HG02852 (cell line): ENCODE measurements around the gene PALM2AKAP2.

Source experiments
- ATAC-seq: cut with Tn5 transposase; IDR thresholded peaks from one replicate; pipeline ENCODE4 v1.9.1; 2021; ENCODE audit warnings: mild to moderate bottlenecking, moderate library complexity; ENCODE audit not compliant: unreplicated experiment

PALM2AKAP2 gene

DNA sequence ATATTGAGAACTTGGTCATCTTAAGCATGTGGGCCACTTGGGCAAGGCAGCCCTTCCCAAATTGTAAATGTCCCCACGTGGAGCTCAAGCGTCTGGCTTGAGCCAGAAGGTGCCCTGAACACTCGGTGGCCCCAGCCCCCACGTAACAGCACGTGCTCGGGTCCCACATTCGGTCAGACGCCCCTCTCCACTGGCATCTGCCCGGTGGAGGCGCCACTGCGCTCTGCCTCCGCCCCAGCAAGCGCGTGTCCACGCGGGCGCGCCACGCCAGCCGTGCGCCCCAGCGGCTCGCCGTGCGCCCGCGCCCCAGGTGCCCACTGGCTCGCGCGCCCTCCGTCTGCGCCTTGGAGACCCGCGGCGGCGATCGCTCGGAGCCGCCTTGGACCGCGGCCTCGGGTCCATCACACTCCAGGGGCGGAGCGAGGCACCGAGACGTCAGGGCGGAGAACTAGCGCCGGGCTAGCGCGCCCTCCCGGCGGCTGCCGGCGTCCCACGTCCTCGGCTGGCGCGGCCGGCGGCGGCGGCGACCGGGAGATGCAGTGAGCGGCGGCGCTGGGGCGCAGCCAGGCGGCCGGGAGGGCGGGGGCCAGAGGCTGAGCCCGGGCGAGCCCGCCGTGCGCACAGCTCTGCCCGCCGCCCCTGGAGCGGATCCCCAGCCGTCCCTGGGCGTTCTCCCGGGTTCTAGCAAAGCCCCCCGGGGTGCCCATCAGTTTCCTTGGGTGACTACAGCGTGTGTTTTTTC, at the start of gene PALM2AKAP2:
Gene PALM2AKAP2 (plus strand): TSS at position 488 of the 742 bp plus-strand sequence. CDS start 291 bp downstream, outside the sequence.
- ATAC-seq, result no peak

DNA sequence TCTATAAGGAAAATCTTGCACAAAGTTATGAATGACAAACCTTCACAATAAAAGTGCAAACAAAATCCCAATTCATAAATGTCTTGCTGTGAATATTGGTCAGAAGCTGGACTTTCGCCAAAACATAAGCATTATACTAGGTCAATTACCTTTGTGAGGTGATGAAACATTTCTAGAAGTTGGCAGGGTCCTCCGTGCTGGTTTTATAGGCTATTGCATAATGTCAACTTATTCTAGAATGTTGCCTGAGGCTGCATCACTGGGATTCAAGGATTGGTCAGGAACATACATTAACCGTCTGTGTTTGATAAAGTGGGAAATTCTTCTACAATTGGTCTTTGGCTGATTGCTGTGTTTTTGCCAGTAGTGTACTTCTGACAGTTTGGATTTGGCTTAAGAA, 49.8 kb upstream of the PALM2AKAP2 start:
- ATAC-seq, result no peak

DNA sequence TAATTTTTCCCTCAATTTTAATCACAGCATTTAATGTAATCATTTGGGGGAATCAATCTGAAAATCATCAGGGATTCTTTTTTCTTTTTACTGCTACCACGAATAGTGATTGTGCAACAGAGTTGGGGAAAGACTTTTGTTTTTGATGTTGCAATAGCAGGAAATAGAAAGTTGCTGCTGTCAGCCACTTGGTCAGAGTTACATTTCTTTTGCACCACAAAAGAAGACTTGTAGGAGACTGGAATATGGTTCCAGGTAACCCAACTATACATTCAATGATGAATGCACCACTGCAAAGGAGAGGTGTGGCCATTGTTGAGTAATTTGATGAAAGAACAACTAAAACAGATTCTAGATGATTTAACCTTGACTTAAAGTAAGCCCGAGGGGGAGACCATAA, 46.3 kb upstream of the PALM2AKAP2 start:
- no peak for ATAC-seq

DNA sequence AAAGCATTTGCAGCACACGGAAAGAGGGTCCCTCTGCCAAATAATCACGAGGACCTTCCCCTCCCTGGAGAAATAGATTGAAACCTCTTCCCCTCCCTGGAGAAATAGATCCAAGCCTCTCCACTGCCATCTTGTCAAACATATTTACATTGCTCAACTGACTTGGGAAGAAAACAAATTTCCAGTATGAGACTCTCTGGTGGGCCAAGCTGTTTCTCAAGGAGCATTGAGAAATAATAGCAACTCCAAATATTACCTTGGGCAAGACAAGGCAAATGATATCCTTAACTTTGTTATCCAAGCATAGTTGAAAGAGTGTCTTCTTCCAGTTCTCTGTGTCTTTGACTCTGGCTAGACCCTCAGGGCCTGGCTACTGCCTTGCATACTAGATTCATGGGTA, 45.2 kb upstream of the PALM2AKAP2 start:
- no peak for ATAC-seq

DNA sequence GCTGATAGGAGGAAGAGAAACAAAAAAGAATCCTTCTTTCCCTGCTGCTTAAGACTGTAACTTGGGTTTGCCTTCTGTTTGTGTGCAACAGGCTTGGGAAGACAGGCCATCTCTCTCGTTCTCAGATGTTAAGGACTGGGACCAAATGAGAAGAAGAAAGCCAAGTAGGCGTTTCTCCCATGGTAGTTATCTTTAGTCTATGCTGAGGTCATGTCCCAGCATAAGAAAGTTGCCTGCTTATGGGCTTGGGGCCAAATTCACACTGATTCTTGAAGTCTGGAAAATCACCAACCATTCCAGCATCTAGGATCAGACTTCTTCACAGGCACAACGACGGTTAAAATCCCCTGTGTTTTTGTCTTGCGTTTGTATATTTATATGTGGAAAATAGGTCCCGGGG, 44.2 kb upstream of the PALM2AKAP2 start:
- ATAC-seq, result no peak

DNA sequence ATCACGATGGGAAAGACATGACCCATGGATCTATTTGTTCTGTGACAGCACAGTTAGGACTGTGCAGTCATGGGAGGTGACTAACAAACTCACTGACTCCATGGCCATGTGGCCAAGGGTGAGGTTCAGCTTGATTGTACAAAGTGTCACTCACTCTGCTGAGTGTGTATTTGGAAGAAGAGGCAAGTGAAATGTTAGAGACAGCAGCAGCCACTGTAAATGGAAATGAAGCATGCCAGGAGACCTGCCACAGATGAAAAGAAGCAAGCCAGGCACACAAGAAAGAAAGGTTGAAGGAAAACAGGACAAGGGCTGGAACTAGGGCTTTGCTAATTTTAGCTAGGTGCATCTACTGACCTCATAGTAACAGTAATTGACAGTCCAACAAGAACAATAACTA, 42.7 kb upstream of the PALM2AKAP2 start:
- ATAC-seq, result no peak

DNA sequence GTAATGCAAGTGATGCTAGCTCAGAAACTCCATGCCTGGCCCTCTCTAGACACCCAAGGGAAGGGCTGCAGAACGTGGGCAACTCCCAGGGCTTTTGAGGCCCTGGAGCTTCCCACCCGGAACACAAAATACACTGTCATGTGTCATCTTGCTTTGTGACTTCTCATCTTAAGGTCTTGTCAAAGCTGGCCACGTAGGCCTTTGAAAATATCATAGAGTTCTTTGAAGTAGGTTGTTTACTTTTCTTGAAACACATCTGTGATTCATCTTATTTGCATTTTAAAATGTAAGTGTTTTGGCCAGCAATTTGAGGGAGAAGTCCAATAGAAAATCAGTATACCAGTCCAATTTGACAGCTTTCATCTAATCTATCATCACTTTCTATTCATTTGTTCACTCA, 40.2 kb upstream of the PALM2AKAP2 start:
- ATAC-seq, result no peak

DNA sequence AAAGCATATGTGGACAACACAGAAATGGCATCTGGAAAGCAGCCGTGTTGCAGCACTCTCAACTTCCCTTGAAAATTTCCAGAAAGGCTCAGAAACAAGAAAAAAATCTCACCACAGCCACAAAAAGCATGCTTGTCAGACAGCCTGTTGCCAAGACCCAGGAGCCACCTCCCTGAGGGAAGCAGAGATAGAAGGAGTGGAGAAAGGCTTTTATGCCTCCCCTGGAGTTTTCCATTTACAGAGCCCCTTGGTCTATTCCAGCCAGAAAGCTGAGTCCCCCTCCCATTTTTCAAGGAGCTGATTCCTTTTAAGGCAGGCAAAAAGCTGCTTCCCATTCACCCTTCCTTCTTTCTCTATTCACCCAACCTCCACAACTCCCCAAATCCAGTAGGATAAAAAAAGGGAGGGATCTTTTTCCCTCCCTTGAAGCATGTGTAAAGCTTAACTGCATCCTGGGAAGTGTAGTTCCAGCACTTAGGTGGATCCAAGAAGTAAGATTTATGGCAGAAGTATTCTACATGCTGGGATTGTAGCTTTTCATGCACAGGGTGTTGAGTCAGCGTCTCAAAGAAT, 37.1 kb upstream of the PALM2AKAP2 start:
- ATAC-seq, result no peak

DNA sequence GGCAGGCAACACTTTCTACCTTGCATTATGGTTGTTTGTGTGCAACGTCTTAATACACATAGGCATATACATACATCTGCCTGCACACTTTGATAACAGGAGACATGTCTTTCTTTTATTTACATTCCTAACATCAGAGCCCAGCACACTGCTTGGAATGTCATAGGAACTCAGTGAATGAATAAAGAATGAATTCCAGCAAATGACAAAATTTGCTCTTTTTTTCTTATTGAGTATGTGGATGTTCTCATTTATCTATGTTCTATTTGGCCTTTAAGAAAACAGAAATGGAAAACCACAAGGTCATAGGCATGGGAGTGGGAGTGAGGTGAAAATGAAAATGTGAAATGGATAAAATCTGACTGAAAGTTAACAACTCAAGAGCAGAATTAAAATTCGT, 36.3 kb upstream of the PALM2AKAP2 start:
- no peak for ATAC-seq

DNA sequence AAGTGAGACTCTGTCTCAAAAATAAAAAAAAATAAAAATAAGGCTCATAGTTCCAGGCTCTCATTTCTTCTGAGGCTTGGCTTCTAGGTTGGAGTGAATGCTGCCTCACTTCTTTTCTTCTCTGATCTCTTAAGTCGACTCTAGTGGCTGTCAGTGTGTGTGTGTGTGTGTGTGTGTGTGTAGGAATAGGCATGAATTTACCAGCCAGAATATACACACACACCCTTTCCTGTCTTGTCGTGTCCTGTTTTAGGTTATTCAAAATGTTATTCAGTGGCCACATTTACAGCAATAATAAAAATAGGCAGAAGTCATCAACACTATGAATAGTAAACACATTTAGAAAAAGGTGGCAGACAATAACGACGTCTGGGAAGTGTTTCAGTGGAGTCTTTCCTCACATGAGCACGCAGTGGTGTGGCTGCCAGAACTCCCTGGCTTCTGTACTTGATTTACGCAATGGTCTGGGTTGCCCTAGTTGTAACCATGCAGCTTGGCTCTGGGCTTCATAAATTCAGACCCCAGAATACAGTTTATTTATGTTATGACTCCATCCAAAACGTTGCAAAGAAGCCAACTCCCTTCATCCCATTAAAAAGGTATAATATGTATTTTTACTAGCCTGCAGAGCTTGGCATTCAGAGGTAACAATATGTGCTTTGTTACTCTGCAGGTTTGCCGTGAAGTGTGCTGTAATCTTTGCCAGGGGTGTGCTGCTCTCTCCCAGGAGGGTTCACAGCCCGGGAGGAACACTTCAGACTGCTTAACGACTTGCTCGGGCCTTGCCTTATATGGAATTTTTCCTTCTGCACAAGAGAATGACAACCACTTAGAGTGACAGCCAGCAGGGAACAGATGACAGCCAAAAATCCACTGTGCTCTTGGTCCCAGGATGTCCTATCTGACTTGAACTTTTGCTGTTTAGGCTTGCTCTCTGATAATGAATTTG, 34.4 kb upstream of the PALM2AKAP2 start:
- no peak for ATAC-seq

DNA sequence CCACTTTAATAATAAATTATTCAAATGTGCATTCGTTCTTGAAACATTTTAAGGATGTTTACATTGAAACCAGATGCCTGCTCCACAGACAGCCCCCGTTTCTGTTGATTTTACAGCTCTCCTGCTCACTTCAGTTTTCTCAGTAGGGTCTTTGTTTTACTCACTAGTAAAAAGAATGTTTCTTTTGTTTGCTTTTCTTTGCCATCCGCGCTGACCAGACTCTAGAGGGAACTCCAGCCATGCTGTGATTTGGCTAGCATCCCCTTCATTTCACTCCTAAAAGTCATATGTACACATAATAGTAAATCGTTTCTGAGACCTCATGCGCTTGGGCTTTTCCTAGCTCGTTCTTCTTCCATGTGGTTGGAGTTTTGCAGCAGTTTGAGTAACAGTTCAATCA, 28.7 kb upstream of the PALM2AKAP2 start:
- no peak for ATAC-seq

DNA sequence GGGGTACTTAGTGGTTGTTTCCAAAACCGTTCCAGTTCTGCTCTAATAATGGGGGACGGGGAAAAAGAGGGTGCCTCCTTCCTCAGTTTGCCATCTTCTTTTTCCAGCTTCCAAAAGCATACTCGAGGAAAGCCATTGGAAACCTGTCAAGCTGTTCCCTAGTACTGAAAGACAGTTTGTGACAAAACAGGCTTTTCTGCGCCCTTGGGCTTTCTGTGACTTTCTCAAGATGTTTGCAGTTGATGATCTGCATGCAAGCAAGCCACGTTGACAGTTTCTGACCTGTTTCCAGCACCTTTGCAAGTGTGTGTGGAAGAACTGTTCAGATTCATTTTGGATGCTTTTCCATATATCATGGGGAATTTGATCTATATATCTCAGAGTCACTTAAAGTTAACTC, 26.7 kb upstream of the PALM2AKAP2 start:
- ATAC-seq, result no peak

DNA sequence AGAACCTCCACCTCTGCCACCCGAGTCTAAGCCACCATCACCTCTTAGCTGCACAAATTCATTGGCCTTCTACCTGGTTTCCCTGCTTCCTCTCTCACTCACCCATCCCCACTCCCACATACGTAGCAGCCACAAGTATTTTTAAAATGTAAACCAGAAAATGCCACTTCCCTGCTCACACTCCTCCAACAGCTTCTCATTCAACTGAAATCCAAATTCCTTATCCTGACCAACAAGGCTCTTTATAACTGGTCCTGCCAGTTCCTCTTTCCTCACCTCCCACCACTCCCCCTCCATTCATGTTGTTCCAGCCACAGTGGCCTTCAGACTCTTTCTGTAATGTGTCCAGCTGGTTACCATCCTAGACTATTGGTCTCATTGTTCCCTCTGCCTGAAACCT, 25.0 kb upstream of the PALM2AKAP2 start:
- no peak for ATAC-seq

DNA sequence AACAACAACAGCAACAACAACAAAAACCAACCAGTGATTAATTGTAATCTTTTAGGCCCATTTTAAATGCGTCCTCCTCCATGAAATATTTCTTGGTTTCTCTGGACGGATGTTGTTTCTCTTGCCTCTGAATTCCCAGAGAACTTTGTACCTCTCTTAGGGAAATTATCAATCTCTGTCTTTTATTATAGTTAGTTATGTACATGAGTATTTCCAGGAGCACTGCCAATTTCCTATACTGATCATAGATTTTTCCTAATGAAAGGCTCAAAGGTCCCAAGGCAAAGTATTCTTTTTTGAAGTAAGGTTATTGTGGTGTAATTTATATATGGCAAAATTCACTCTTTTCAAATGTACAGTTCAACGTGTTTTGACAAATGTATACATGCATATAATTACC, 20.4 kb upstream of the PALM2AKAP2 start:
- no peak for ATAC-seq

DNA sequence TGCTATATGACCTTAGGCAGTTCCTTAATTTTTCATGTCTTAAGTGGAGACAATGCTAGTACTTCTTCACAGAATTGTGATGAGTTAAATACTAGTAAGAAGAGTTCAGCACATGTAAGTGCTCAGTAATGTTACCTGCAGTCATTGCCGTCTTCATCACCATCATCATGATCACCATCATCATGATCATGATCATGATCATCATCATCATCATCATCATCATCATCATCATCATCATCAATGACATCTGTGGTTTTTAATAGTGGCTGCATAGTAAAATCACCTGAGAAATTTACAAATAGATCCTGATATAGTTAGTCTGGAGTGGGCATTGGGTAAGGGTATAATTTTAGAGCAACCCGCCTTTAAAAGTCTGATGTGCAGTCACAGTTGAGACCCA, 14.7 kb upstream of the PALM2AKAP2 start:
- ATAC-seq, result no peak

DNA sequence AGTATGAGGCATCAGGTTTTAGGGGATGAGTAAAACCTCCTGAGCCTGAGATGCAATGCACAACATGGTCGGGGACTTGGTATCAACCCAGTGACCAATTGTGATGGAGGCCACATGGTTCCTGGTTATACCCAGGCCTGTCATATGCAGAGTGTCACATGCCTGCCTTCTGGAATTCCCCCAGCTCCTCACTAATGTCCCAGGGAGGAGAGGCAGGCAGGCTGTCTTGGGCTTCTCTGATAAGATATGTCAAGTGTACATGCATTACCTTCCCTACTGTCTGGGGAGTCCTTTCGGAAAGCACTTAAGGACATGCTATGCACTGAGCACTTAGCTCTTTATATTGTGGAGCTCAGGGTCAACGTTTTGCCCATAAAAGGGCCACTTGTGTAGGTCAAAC, 14.2 kb upstream of the PALM2AKAP2 start:
- ATAC-seq, result no peak

DNA sequence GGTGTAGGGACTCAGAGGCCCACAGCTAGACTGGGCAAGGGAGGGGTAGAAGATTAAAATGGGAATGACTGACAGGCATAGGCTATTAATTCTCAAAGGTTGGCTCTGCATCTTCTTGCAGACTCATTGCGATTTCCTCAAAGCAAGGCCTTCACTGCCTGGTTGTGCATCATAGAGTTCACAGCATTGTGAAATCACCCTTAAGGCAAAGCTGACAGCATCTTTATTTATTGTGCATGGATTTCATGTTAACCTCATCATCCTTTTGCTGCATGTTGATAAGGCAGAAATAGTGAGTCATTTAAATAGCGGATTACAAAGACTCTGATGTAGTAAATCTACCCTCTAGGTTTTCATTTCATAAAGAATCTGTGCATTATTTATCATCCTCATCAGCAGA, 13.6 kb upstream of the PALM2AKAP2 start:
- no peak for ATAC-seq

DNA sequence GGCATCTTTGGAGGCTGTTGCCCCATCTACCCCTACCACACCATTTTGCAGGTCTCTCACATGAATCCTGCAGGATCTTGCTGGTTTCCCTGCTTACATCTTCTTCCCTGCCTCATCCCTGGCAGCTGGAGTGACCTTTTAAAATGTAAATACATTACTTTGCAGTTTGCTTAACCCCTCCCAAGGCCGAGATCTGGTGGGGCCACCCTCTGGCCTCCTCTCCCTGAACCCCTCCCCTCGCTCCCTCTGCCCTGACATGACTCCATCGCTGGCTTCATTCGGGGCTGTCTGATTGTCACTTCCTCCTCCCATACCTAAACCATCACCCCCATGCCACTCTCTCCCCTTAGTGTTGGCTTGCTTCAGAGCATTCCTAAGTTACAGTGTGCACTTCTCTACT, 12.6 kb upstream of the PALM2AKAP2 start:
- no peak for ATAC-seq

DNA sequence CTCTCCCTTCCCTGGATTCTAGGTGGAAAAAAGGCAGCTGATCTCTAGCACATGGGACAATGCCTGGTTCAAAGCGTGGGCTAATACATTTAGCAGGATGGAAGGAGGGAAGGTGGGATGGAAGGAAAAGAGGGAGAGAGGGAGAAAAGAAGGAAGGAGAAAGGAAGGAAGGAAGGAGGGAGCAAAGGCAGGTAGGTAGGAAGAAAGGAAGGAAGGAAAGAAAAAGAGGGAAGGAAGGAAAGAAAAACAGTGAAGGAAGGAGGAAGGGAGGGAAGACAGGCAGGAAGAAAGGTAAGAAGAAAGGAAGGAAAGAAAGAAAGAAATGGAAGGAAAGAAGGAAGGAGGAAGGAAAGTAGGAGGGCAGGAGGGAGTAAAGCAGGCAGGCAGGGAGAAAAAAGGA, 12.2 kb upstream of the PALM2AKAP2 start:
- ATAC-seq, result no peak

DNA sequence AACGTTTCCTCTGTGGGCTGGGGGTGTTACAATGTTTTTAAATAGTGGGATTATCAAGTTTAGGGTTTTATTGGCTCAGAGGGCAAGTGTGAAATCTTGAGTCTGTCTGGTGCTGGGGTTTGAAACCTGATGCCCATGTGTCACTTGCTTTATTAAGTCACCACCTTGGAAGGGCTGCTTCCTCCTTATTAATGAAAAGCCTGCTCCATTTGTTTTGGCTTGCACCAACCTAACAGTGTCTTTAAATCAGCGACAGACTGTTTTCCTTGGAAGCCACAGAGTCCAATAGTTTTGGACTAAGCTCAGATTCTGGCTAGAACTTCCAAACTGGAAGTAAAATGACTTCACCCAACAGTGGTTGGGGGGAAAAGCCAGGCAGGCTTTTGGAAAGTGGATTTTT, 10.7 kb upstream of the PALM2AKAP2 start:
- ATAC-seq, result no peak

DNA sequence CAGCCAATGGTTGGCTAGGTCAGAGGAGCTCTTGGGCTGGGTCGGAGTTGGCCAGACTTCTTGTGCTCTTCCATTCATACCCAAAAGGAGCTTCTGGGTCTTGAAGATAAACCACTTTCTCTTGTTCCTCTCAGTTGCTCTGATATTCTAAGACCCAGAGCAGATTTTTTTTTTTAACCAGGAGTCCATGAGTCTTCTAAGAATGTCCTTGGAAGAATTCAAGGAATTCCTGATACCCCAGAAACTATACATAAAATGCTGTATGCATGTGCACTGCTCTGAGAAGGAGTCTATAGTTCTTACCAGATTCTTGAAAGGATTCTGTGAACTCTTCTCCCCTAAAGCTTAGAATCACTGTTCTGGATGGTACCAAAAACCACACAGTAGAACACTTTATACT, 9.9 kb upstream of the PALM2AKAP2 start:
- no peak for ATAC-seq

DNA sequence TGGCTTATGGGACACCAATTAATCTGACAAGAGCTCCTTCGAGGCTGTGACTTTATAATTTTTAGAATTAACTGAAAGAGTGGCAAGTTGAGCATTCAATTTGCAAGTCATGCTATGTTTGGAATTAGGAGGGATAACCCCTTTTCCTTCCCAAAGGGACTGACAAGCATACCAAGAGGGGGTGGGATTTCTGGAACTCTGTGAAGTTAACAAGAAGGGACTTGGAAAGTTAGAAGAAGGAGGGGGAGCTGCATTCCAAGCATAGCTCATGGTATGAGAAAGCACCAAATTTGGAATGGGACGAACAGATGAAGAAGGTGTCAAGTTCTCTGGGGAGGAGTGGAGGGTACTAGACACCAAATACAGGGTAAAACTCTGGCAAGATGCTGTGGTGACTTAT, 8.9 kb upstream of the PALM2AKAP2 start:
- no peak for ATAC-seq
